ENCODE results near the gene ARFGEF3. TPM values are rescaled to one million over a fixed set of nuclear protein-coding genes. Genes with fewer than 3 reads are reported as not detected.

ARFGEF3 gene
- total and polyA plus RNA-seq, 2 experiments from 2014 or later: 5.8 to 24.6 TPM

GRCh38 chr6:138176652-138177232 lies 15.0 kb downstream of the ARFGEF3 start (continued):
- TF ChIP-seq ETS1 (IDR thresholded peaks at IDR 0.05): no peak
- no peak for TF ChIP-seq CTCF (conservative IDR thresholded peaks at IDR 0.05; ENCODE audit: low read depth in 2 of 2)
- no peak for TF ChIP-seq CREB1 (CRISPR knock-in tag; IDR thresholded peaks at IDR 0.05; ENCODE audit: low read depth)
- TF ChIP-seq ZNF114 (CRISPR knock-in tag; IDR thresholded peaks at IDR 0.05): no peak
- no peak for TF ChIP-seq EZH2phosphoT487 (IDR thresholded peaks at IDR 0.05; ENCODE audit: unreplicated experiment)
- no peak for TF ChIP-seq POLR2AphosphoS5 (IDR thresholded peaks at IDR 0.05; ENCODE audit: low read depth)
- TF ChIP-seq ZNF331 (CRISPR knock-in tag; IDR thresholded peaks at IDR 0.05; ENCODE audit: low read depth): no peak
- TF ChIP-seq STAT1 (IDR thresholded peaks at IDR 0.05; ENCODE audit: unreplicated experiment): no peak

GRCh38 chr6:138182939-138183789 lies 21.4 kb downstream of the ARFGEF3 start:
- no peaks in the 10 kb centered on the region for H3F3A ChIP-seq (replicated peaks; ENCODE audit: low read depth)
- ATAC-seq (peak; percentile 98), DNase-seq (ENCODE audit: low spot score) (peak; percentile 73)
- no peak overlapping the region for H2AFZ ChIP-seq
- no peaks in the 10 kb centered on the region for H3K36me3 ChIP-seq (ENCODE audit: insufficient read depth)
- H3K9me3 Mint-ChIP-seq: peaks cover 4% of the 10 kb centered on the region; the same call in 2 of the 3 replicates
- H4K20me1 ChIP-seq (replicated peaks; ENCODE audit: insufficient read depth): no peaks in the 10 kb centered on the region
- H3K4me1 Mint-ChIP-seq: peaks cover 37% of the 10 kb centered on the region
- peak overlapping the region; percentile 54 for H3K4me2 ChIP-seq
- peaks cover 38% of the 10 kb centered on the region for H3K4me1 ChIP-seq (ENCODE audit: insufficient read depth)
- peak overlapping the region; percentile 6; the same call in 1 of the 2 replicates for H3K4me3 ChIP-seq
- H3K27ac ChIP-seq (ENCODE audit: low read depth): peak overlapping the region; percentile 87
- H3K4me3 Mint-ChIP-seq: peak overlapping the region; percentile 15
- peaks cover 16% of the 10 kb centered on the region; the same call in 2 of the 3 replicates for H3K36me3 Mint-ChIP-seq (ENCODE audit: low read depth)
- H3K27me3 Mint-ChIP-seq (ENCODE audit: insufficient read depth, low read depth, poor library complexity): peaks cover 7% of the 10 kb centered on the region
- peaks cover 12% of the 10 kb centered on the region; the same call in 1 of the 2 replicates for H3K9me2 ChIP-seq (ENCODE audit: insufficient read depth)
- H3K27me3 ChIP-seq (ENCODE audit: insufficient read depth): no peaks in the 10 kb centered on the region
- peak overlapping the region; percentile 87 for H3K27ac Mint-ChIP-seq
- TF ChIP-seq EZH2 (IDR thresholded peaks at IDR 0.05; ENCODE audit: low read depth, unreplicated experiment): no peak
- TF ChIP-seq POLR2AphosphoS5 (IDR thresholded peaks at IDR 0.05; ENCODE audit: low read depth): no peak
- TF ChIP-seq NANOG (IDR thresholded peaks at IDR 0.05; ENCODE audit: borderline replicate concordance): no peak
- TF ChIP-seq CREB1 (CRISPR knock-in tag; IDR thresholded peaks at IDR 0.05; ENCODE audit: low read depth): no peak
- no peak for TF ChIP-seq CTCF (conservative IDR thresholded peaks at IDR 0.05; ENCODE audit: low read depth in 2 of 2)
- TF ChIP-seq ZNF331 (CRISPR knock-in tag; IDR thresholded peaks at IDR 0.05; ENCODE audit: low read depth): no peak
- peaks cover 3% of the 10 kb centered on the region for H3K79me2 ChIP-seq (replicated peaks; ENCODE audit: insufficient read depth)
